ENCODE measurements around the gene RPL38. TPM values are rescaled to one million over a fixed set of nuclear protein-coding genes. Genes with fewer than 3 reads are reported as not detected.

The RPL38 gene
- total RNA-seq, 1 donor from 2014 or later: 919 TPM

GRCh38 chr17:74219576-74220133, 16.2 kb downstream of the RPL38 start:
- Histone ChIP-seq H3K9me3 (ENCODE audit: insufficient read depth, low read depth, low read length) (no peaks in the 10 kb centered on the region), H4K20me1 (ENCODE audit: insufficient read depth, low read length) (peaks cover 14% of the 10 kb centered on the region), H3K79me2 (ENCODE audit: insufficient read depth, low read length) (no peaks in the 10 kb centered on the region), H2AFZ (ENCODE audit: low read depth, low read length) (no peak overlapping the region), H3K4me1 (ENCODE audit: insufficient read depth, low read length) (no peaks in the 10 kb centered on the region), H3K9ac (ENCODE audit: low read length) (no peak overlapping the region), H3K27me3 (ENCODE audit: insufficient read depth, low read length) (no peaks in the 10 kb centered on the region), H3K27ac (ENCODE audit: low read depth, low read length) (no peak overlapping the region), H3K36me3 (ENCODE audit: insufficient read depth, low read length) (no peaks in the 10 kb centered on the region), H3K4me3 (ENCODE audit: insufficient read depth, low read depth, low read length) (no peak overlapping the region), H3K4me2 (ENCODE audit: low read length) (no peak overlapping the region)
- H3K9me3 Mint-ChIP-seq (ENCODE audit: unreplicated experiment): no peaks in the 10 kb centered on the region
- H3K27me3 Mint-ChIP-seq (ENCODE audit: low read depth, unreplicated experiment): peaks cover 22% of the 10 kb centered on the region
- H3K27ac Mint-ChIP-seq (ENCODE audit: unreplicated experiment): no peak overlapping the region
- FAIRE-seq: no peak
- H3K4me1 Mint-ChIP-seq (ENCODE audit: low read depth, unreplicated experiment): no peaks in the 10 kb centered on the region
- DNase-seq (ENCODE audit: low read depth): no peak
- H3K4me3 Mint-ChIP-seq (ENCODE audit: unreplicated experiment): no peak overlapping the region
- H3K36me3 Mint-ChIP-seq (ENCODE audit: low read depth, unreplicated experiment): peaks cover 9% of the 10 kb centered on the region
- TF ChIP-seq EZH2 (IDR thresholded peaks at IDR 0.05; ENCODE audit: insufficient read depth, low read length) (no peak), CTCF (IDR thresholded peaks at IDR 0.05; ENCODE audit: insufficient read depth, low read depth, low read length) (no peak)

DNA sequence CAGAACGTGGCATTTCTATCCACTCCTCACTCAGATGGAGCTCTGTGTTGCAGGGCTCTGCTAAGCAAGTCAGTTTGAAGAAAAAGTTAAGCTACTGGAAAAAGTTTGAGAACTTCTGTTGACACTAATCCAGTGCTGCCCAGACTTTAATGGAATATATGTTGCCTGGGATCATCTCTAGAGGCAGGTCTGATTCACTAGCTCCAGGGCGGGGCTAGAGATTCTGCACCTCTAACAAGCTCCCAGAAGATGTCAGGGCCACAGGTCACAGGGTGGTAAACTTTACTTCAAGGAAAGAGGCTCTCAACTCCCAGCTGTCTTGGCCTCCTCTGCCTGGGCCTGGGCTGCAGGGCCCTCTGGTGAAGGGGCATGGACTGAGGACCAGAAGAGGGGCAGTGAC, 16.7 kb downstream of the RPL38 start:
- Histone ChIP-seq H3K79me2 (ENCODE audit: insufficient read depth, low read length) (no peaks in the 10 kb centered on the region), H3K36me3 (ENCODE audit: insufficient read depth, low read length) (no peaks in the 10 kb centered on the region), H3K9ac (ENCODE audit: low read length) (no peak overlapping the region), H4K20me1 (ENCODE audit: insufficient read depth, low read length) (peaks cover 14% of the 10 kb centered on the region), H3K9me3 (ENCODE audit: insufficient read depth, low read depth, low read length) (no peaks in the 10 kb centered on the region), H3K4me3 (ENCODE audit: insufficient read depth, low read depth, low read length) (no peak overlapping the region), H3K27ac (ENCODE audit: low read depth, low read length) (no peak overlapping the region), H3K27me3 (ENCODE audit: insufficient read depth, low read length) (no peaks in the 10 kb centered on the region), H3K4me1 (ENCODE audit: insufficient read depth, low read length) (no peaks in the 10 kb centered on the region), H3K4me2 (ENCODE audit: low read length) (no peak overlapping the region), H2AFZ (ENCODE audit: low read depth, low read length) (no peak overlapping the region)
- no peak overlapping the region for H3K4me3 Mint-ChIP-seq (ENCODE audit: unreplicated experiment)
- no peaks in the 10 kb centered on the region for H3K4me1 Mint-ChIP-seq (ENCODE audit: low read depth, unreplicated experiment)
- H3K27ac Mint-ChIP-seq (ENCODE audit: unreplicated experiment): no peak overlapping the region
- no peaks in the 10 kb centered on the region for H3K9me3 Mint-ChIP-seq (ENCODE audit: unreplicated experiment)
- no peak for TF ChIP-seq CTCF (IDR thresholded peaks at IDR 0.05; ENCODE audit: insufficient read depth, low read depth, low read length)
- TF ChIP-seq EZH2 (IDR thresholded peaks at IDR 0.05; ENCODE audit: insufficient read depth, low read length): no peak
- DNase-seq (ENCODE audit: low read depth): no peak
- peaks cover 27% of the 10 kb centered on the region for H3K27me3 Mint-ChIP-seq (ENCODE audit: low read depth, unreplicated experiment)
- H3K36me3 Mint-ChIP-seq (ENCODE audit: low read depth, unreplicated experiment): peaks cover 11% of the 10 kb centered on the region
- FAIRE-seq: no peak

DNA sequence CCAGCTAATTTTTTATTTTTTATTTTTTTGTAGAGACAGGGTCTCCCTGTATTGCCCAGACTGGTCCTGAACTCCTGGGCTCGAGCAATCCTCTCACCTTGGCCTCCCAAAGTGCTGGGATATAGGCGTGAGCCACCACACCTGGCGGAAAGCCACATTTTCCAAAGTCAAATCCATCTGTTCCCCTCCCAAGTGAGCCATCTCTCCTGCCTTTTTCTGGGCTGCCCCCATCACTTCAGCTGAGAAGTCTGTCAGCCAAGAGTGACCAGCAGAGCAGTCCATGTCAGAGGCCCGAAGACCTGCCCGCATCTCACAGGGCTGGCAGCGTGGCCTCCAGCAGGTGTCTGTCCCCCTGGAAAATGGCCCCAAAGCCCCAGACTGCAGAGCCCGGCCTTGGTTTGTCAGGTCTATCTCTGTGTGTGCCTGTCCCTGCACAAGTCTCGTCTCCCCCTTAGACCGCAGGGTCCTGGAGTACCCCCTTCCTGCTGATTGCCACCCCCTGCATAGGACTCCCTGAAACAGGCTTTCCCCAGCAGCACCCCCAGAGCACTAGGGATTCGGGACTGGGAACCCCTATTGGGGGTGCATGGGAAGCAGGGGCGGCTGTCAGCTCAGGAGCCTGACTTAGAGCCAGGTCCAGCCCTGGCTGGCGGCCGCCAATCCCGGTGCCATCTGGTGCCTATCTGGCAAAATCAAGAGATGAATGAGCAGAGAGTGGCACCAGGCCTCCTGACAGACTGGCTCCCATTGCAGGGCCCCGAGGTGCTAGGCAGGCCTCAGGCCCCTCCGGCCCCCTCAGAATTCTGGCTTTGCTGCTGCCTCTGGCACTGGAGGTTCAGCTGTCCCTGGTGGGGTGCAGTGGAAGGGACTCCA, 17.7 kb downstream of the RPL38 start:
- Histone ChIP-seq H3K4me3 (ENCODE audit: insufficient read depth, low read depth, low read length) (no peak overlapping the region), H3K79me2 (ENCODE audit: insufficient read depth, low read length) (no peaks in the 10 kb centered on the region), H3K9me3 (ENCODE audit: insufficient read depth, low read depth, low read length) (no peaks in the 10 kb centered on the region), H4K20me1 (ENCODE audit: insufficient read depth, low read length) (peaks cover 11% of the 10 kb centered on the region), H3K9ac (ENCODE audit: low read length) (no peak overlapping the region), H3K4me2 (ENCODE audit: low read length) (no peak overlapping the region), H3K4me1 (ENCODE audit: insufficient read depth, low read length) (no peaks in the 10 kb centered on the region), H3K36me3 (ENCODE audit: insufficient read depth, low read length) (no peaks in the 10 kb centered on the region), H3K27ac (ENCODE audit: low read depth, low read length) (no peak overlapping the region), H3K27me3 (ENCODE audit: insufficient read depth, low read length) (no peaks in the 10 kb centered on the region), H2AFZ (ENCODE audit: low read depth, low read length) (no peak overlapping the region)
- FAIRE-seq (no peak), DNase-seq (ENCODE audit: low read depth) (no peak)
- peaks cover 28% of the 10 kb centered on the region for H3K27me3 Mint-ChIP-seq (ENCODE audit: low read depth, unreplicated experiment)
- no peaks in the 10 kb centered on the region for H3K4me1 Mint-ChIP-seq (ENCODE audit: low read depth, unreplicated experiment)
- no peak overlapping the region for H3K27ac Mint-ChIP-seq (ENCODE audit: unreplicated experiment)
- H3K9me3 Mint-ChIP-seq (ENCODE audit: unreplicated experiment): no peaks in the 10 kb centered on the region
- TF ChIP-seq EZH2 (IDR thresholded peaks at IDR 0.05; ENCODE audit: insufficient read depth, low read length) (no peak), CTCF (IDR thresholded peaks at IDR 0.05; ENCODE audit: insufficient read depth, low read depth, low read length) (no peak)
- no peak overlapping the region for H3K4me3 Mint-ChIP-seq (ENCODE audit: unreplicated experiment)
- peaks cover 16% of the 10 kb centered on the region for H3K36me3 Mint-ChIP-seq (ENCODE audit: low read depth, unreplicated experiment)
